Panc1 (cell line): ENCODE data around the gene PIK3R1. TPM values are rescaled to one million over a fixed set of nuclear protein-coding genes. Genes with fewer than 3 reads are reported as not detected.

ENCODE experiments used
- ATAC-seq: fragments of 200-7000 bp; cut with Tn5 transposase; 2 replicates; pipeline ENCODE4 v1.9.1; 2020; ENCODE audit warnings: mild to moderate bottlenecking, moderate library complexity
- BruUV-seq: library from RNA; stranded (reverse); fragments of 400-500 nt; replicated peaks from 2 replicates; lab custom pipeline; 2021; lab: Mats Ljungman, UMichigan
- CTCF ChIA-PET: fragments of 300-600 bp; sonication (Branson Sonifier 250); formaldehyde crosslinking; loops from one replicate; lab custom pipeline; 2022; ENCODE audit warnings: antibody characterized with exemption; lab: Charles Lee
- POLR2A ChIA-PET: fragments of 300-600 bp; sonication (Branson Sonifier 250); formaldehyde crosslinking; loops from one replicate; lab custom pipeline; 2022; ENCODE audit warnings: antibody characterized with exemption; lab: Charles Lee
- DNase-seq: peaks from one replicate; pipeline ENCODE4 v3.0.0-alpha.2; 2010; ENCODE audit warnings: low read depth, low spot score
- H3K27ac ChIP-seq: 2 replicates; pipeline ENCODE4 v1.5.1; 2011; ENCODE audit warnings: mild to moderate bottlenecking, low read length, inconsistent platforms
- H3K27me3 ChIP-seq: fragments of 200-500 bp; sonication (Bioruptor generic); 2 replicates; pipeline ENCODE4 v1.6.0; 2014; ENCODE audit warnings: low read length, inconsistent platforms; ENCODE audit not compliant: control insufficient read depth, insufficient read depth
- H3K36me3 ChIP-seq: fragments of 200-500 bp; sonication (Bioruptor generic); 2 replicates; pipeline ENCODE4 v1.5.1; 2014; ENCODE audit warnings: inconsistent platforms, mild to moderate bottlenecking, low read length, moderate library complexity; ENCODE audit not compliant: control insufficient read depth, insufficient read depth
- H3K4me1 ChIP-seq: 2 replicates; pipeline ENCODE4 v1.5.1; 2011; ENCODE audit warnings: inconsistent platforms, mild to moderate bottlenecking, low read length, moderate library complexity; ENCODE audit not compliant: control insufficient read depth, insufficient read depth
- H3K4me3 ChIP-seq, 2 experiments: 2 replicates each; pipeline ENCODE4 v1.5.1; 2011 to 2012; ENCODE audit warnings: low read depth in 2 of 2, low read length in 2 of 2, mild to moderate bottlenecking in 2 of 2, inconsistent platforms in 1 of 2, moderate library complexity in 1 of 2
- H3K9me3 ChIP-seq: fragments of 200-500 bp; sonication (Bioruptor generic); 2 replicates; pipeline ENCODE4 v1.5.1; 2014; ENCODE audit warnings: low read depth, mild to moderate bottlenecking, inconsistent platforms, low read length, moderate library complexity; ENCODE audit not compliant: control insufficient read depth, insufficient read depth
- CTCF ChIP-seq: fragments of 450-650 bp; IDR thresholded peaks from 2 replicates; pipeline ENCODE4 v1.5.1; 2017; ENCODE audit warnings: mild to moderate bottlenecking
- POLR2AphosphoS5 ChIP-seq: IDR thresholded peaks from 2 replicates; pipeline ENCODE4 v1.6.1; 2012; ENCODE audit warnings: mild to moderate bottlenecking, low read depth, low read length, moderate library complexity
- REST ChIP-seq, 2 experiments: IDR thresholded peaks; 2 replicates each; pipeline ENCODE4 v1.6.1; 2011 to 2012; ENCODE audit warnings: low read depth in 2 of 2, control low read depth in 1 of 2, low read length in 1 of 2, mild to moderate bottlenecking in 1 of 2, moderate library complexity in 1 of 2; ENCODE audit not compliant: insufficient read depth in 1 of 2
- SIN3A ChIP-seq: IDR thresholded peaks from 2 replicates; pipeline ENCODE4 v1.6.1; 2012; ENCODE audit warnings: low read depth, mild to moderate bottlenecking, low read length, moderate library complexity, borderline replicate concordance; ENCODE audit not compliant: insufficient read depth
- TCF7L2 ChIP-seq: IDR thresholded peaks from 2 replicates; pipeline ENCODE4 v1.6.1; 2011; ENCODE audit warnings: mild to moderate bottlenecking, low read depth, low read length, inconsistent platforms
- in situ Hi-C: cut with HindIII; loops from 2 replicates; pipeline ENCODE4 v1.10.0; 2016; ENCODE audit warnings: low sequenced_read_pairs, low pct_unique_long_range_greater_than_20kb
- intact Hi-C: fragments of 100-400 bp; cut with micrococcal nuclease; formaldehyde crosslinking; loops from one replicate; pipeline ENCODE4 v1.10.0; 2022; ENCODE audit not compliant: unreplicated experiment
- total RNA-seq: library from RNA; stranded (reverse); gene quantifications from one replicate; pipeline ENCODE4 v1.2.1, GENCODE V29; 2021; ENCODE audit not compliant: unreplicated experiment

PIK3R1 gene
- total RNA-seq, 1 experiment from 2014 or later, result 23.4 TPM

- ChIA-PET POLR2A (no interaction called here), CTCF (no interaction called here)
- in situ Hi-C loops, result no loop called here
- H3K4me3 ChIP-seq, result no peak overlapping the region
- intact Hi-C loops, result no loop called here
- no peak for TF ChIP-seq TCF7L2
- no peak for TF ChIP-seq REST (IDR thresholded peaks at IDR 0.05; ENCODE audit: insufficient read depth in 1 of 2, low read depth in 2 of 2, low read length in 1 of 2)
- TF ChIP-seq CTCF, result no peak
- TF ChIP-seq SIN3A, result no peak
- no peak for TF ChIP-seq POLR2AphosphoS5
- peaks cover 2% of the 10 kb centered on the region for H3K4me1 ChIP-seq
- no peaks in the 10 kb centered on the region for H3K27me3 ChIP-seq
- DNase-seq, result no peak
- no peaks in the 10 kb centered on the region for H3K9me3 ChIP-seq
- no peak overlapping the region for H3K27ac ChIP-seq
- ATAC-seq, result no peak
- BruUV-seq, result no TSS peak
- H3K36me3 ChIP-seq, result no peaks in the 10 kb centered on the region
These were observed 50.4 kb downstream of the PIK3R1 start for GRCh38 chr5:68265822-68266395.

GRCh38 chr5:68266457-68266856, 50.9 kb downstream of the PIK3R1 start:
- Histone ChIP-seq H3K9me3 (no peaks in the 10 kb centered on the region), H3K27ac (no peak overlapping the region), H3K36me3 (no peaks in the 10 kb centered on the region), H3K4me3 (no peak overlapping the region), H3K4me1 (peaks cover 2% of the 10 kb centered on the region), H3K27me3 (no peaks in the 10 kb centered on the region)
- TF ChIP-seq REST (IDR thresholded peaks at IDR 0.05; ENCODE audit: insufficient read depth in 1 of 2, low read depth in 2 of 2, low read length in 1 of 2) (no peak), POLR2AphosphoS5 (no peak), CTCF (no peak), TCF7L2 (no peak)
- in situ Hi-C loops, result no loop called here
- BruUV-seq, result no TSS peak
- ATAC-seq, result no peak
- POLR2A ChIA-PET, result no interaction called here
- CTCF ChIA-PET, result no interaction called here
- intact Hi-C loops, result no loop called here
- no peak for DNase-seq
